Lower leg skin (tissue), 4 donors: ENCODE data around the gene RING1. TPM values are rescaled to one million over a fixed set of nuclear protein-coding genes. Genes with fewer than 3 reads are reported as not detected.

Experiments used
- DNase-seq, 2 donors: peaks; one replicate each; pipeline ENCODE4 v3.0.0-alpha.2; 2019; ENCODE audit warnings: low spot score in 2 of 2
- H3K4me3 ChIP-seq: fragments of 200-600 bp; sonication (generic); 2 replicates; pipeline ENCODE4 v1.5.1; 2017; ENCODE audit warnings: mild to moderate bottlenecking, low read depth; ENCODE audit not compliant: poor library complexity, severe bottlenecking
- POLR2A ChIP-seq, 2 donors: fragments of 450-650 bp; IDR thresholded peaks; one replicate each; pipeline ENCODE4 v1.6.1; 2016 to 2017; ENCODE audit warnings: antibody characterized with exemption in 2 of 2, mild to moderate bottlenecking in 1 of 2, moderate library complexity in 1 of 2
- whole genome bisulfite sequencing, 2 donors: methylation state at CpG; one replicate each; pipeline ENCODE4 v1.1.5; 2018; 5-methylcytosine and 5-hydroxymethylcytosine counted together
- intact Hi-C: fragments of 100-400 bp; cut with DNase I; formaldehyde crosslinking; loops from one replicate; pipeline ENCODE4 v1.15.0; 2023; ENCODE audit warnings: low total_unique reads
- total RNA-seq, 4 donors: library from RNA; depleted of rRNA; stranded (reverse); fragments of >200 nt; gene quantifications; one replicate each; pipeline ENCODE4 v1.1.0, GENCODE V29; 2016
- TF ChIP-seq, protein P1 (sequence below), 3 donors: fragments of 450-650 bp; IDR thresholded peaks; one replicate each; pipeline ENCODE4 v1.5.1; 2016; ENCODE audit warnings: antibody characterized with exemption in 3 of 3, mild to moderate bottlenecking in 3 of 3, moderate library complexity in 2 of 3

The RING1 gene
- total RNA-seq, 4 donors from 2014 or later, result 10.0 to 22.1 (median 13.7) TPM

- no peak for DNase-seq
- TF ChIP-seq, protein P1, sequence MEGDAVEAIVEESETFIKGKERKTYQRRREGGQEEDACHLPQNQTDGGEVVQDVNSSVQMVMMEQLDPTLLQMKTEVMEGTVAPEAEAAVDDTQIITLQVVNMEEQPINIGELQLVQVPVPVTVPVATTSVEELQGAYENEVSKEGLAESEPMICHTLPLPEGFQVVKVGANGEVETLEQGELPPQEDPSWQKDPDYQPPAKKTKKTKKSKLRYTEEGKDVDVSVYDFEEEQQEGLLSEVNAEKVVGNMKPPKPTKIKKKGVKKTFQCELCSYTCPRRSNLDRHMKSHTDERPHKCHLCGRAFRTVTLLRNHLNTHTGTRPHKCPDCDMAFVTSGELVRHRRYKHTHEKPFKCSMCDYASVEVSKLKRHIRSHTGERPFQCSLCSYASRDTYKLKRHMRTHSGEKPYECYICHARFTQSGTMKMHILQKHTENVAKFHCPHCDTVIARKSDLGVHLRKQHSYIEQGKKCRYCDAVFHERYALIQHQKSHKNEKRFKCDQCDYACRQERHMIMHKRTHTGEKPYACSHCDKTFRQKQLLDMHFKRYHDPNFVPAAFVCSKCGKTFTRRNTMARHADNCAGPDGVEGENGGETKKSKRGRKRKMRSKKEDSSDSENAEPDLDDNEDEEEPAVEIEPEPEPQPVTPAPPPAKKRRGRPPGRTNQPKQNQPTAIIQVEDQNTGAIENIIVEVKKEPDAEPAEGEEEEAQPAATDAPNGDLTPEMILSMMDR (IDR thresholded peaks at IDR 0.05), result no peak
- TF ChIP-seq POLR2A (IDR thresholded peaks at IDR 0.05), result no peak
- intact Hi-C loops, result no loop called here
- H3K4me3 ChIP-seq, result no peak overlapping the region
- 85 to 87% methylated on average over 6 of the region's 6 CpGs for WGBS, 2 donors
These were observed 28.6 kb downstream of the RING1 start for GRCh38 chr6:33236852-33237251.

GRCh38 chr6:33237741-33238140, 29.4 kb downstream of the RING1 start:
- TF ChIP-seq POLR2A (IDR thresholded peaks at IDR 0.05), result no peak
- peak in 1 of 2 donors; percentile 7 for DNase-seq
- 52 to 71% methylated on average over 2 of the region's 2 CpGs for WGBS, 2 donors
- intact Hi-C loops, result loop anchor here (2.0 kb wide), 1 partner anchor 195 kb away; no protein-coding TSS in a partner anchor
- H3K4me3 ChIP-seq, result no peak overlapping the region

- 60 to 61% methylated on average over 3 of the region's 3 CpGs for WGBS, 2 donors
- TF ChIP-seq, protein P1 (IDR thresholded peaks at IDR 0.05), result no peak
- no peak for TF ChIP-seq POLR2A (IDR thresholded peaks at IDR 0.05)
- no peak overlapping the region for H3K4me3 ChIP-seq
- no peak for DNase-seq
- intact Hi-C loops, result loop anchor here (10.0 kb wide), 1 partner anchor 227 kb away; no protein-coding TSS in a partner anchor
These were observed 33.7 kb downstream of the RING1 start for GRCh38 chr6:33241968-33242367.

DNA sequence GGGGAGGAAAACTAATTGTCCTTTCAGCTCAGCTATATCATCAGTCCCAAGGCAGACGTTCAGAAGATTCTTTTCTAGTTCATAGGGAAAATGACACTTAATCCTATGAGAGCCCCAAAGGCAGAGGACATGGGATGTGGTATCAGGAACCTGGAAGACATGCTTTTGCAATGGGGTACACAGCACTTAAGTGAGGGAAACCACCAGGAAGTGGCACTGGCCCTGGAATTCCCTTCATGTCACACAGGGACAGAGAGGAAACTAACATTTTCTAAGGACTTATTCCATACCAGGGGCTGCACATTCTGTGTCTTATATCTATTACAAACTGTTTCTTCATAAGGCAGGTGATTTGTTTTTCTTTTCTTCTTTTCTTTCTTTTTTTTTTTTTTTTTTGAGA, 35.2 kb downstream of the RING1 start:
- peak in 1 of 2 donors; percentile 18 for DNase-seq
- intact Hi-C loops, result loop anchor here (10.0 kb wide), 1 partner anchor 229 kb away; no protein-coding TSS in a partner anchor
- no peak overlapping the region for H3K4me3 ChIP-seq
- WGBS, 2 donors, result 26 to 53% methylated on average over 1 of the region's 1 CpG
- TF ChIP-seq POLR2A (IDR thresholded peaks at IDR 0.05), result no peak
- TF ChIP-seq, protein P1 (IDR thresholded peaks at IDR 0.05), result no peak

DNA sequence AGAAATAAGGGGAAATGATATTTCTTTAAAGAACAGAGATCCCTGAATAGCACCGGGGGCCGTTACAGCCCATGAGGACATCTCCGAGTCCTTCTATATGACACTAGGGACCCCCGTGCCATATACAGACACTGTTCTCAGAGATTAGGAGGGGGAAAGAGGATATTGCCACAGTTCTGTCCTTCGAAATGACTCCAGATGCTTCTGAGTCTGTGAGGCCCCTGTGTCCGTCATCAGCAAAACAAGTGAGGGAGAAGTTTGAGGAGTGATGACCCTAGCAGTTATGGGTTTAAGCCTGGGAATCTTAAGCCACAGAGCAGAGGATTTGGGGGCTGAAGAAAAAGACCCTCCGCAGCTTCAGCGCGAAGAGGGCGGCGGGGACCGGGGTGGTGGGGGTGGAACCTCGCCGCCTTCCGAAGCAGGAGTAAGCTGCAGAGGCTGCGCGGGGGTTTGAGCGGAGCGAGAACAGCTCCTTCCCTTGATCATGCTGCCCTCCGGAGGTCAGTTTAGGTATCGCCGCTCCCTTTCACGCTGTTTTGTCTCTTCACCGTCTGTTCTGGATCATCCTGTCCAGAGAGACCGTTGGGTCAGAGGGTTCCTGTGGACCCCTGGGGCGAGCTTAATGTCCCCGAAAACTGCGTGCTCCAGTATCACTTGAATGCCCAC, 39.8 kb downstream of the RING1 start:
- TF ChIP-seq POLR2A (IDR thresholded peaks at IDR 0.05), result no peak
- TF ChIP-seq, protein P1 (IDR thresholded peaks at IDR 0.05), result peak in 1 of 3 donors; percentile 91
- 4 to 7% methylated on average over 21 to 28 of the region's 28 CpGs for WGBS, 2 donors
- DNase-seq, result peak; percentile 91 to 98
- H3K4me3 ChIP-seq, result peak overlapping the region; percentile 10
- intact Hi-C loops, result loop anchor here (10.0 kb wide), 1 partner anchor 233 kb away; no protein-coding TSS in a partner anchor

DNA sequence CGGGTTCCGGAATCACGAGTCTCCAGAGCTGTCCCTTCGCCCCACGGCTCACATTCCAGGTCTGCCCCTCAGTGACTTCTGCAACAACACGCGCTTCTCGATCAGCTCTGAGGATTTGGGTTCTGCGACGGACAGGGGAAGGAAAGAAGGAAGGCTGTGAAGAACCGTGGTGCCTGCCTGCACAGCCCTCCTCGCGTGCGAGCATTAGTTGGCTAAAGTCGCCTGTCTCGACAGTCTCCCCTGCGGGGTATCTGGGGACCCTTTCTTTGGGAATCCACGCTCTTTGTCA, 40.3 kb downstream of the RING1 start:
- intact Hi-C loops, result loop anchor here (10.0 kb wide), 1 partner anchor 234 kb away; no protein-coding TSS in a partner anchor
- TF ChIP-seq, protein P1 (IDR thresholded peaks at IDR 0.05), result no peak
- no peak for TF ChIP-seq POLR2A (IDR thresholded peaks at IDR 0.05)
- WGBS, 2 donors, result 0 to 1% methylated on average over 15 to 18 of the region's 18 CpGs
- no peak for DNase-seq
- peak overlapping the region; percentile 10 for H3K4me3 ChIP-seq
